ENCODE data around the gene PPP2R5C. TPM values are rescaled to one million over a fixed set of nuclear protein-coding genes. Genes with fewer than 3 reads are reported as not detected.
"Not testable (repeated sequence)": the region's sequence is repeated elsewhere in the genome, so short reads cannot be mapped to it uniquely, and the experiment has no call there.

The PPP2R5C gene
- total RNA-seq, 1 donor from 2014 or later: 60.8 TPM

GRCh38 chr14:101960225-101960624 lies 198.7 kb downstream of the PPP2R5C start:
- DNase-seq (ENCODE audit: low spot score) (no peak), ATAC-seq (no peak)

- ATAC-seq (peak; percentile 58), DNase-seq (ENCODE audit: low spot score) (peak; percentile 71)
These were observed 199.7 kb downstream of the PPP2R5C start for GRCh38 chr14:101961011-101961721.

- ATAC-seq: no peak
- DNase-seq (ENCODE audit: low spot score): no peak
These were observed 200.4 kb downstream of the PPP2R5C start for GRCh38 chr14:101961746-101962502.

GRCh38 chr14:101962503-101962874 lies 201.0 kb downstream of the PPP2R5C start:
- DNase-seq (ENCODE audit: low spot score) (peak; percentile 70), ATAC-seq (no peak)

- ATAC-seq (no peak), DNase-seq (ENCODE audit: low spot score) (no peak)
These were observed 201.5 kb downstream of the PPP2R5C start for GRCh38 chr14:101963052-101963451.

- no peak for DNase-seq (ENCODE audit: low spot score)
These were observed 202.3 kb downstream of the PPP2R5C start for GRCh38 chr14:101963656-101964296.

GRCh38 chr14:101964297-101965180 lies 203.0 kb downstream of the PPP2R5C start, which contains the start of gene DYNC1H1:
Gene DYNC1H1 (plus strand): TSS chr14:101964573. CDS start chr14:101964692, 119 bp downstream.
- peak; percentile 95 for DNase-seq (ENCODE audit: low spot score)
- peak; percentile 90 for ATAC-seq

More at GRCh38 chr14:101963656-101964296, 202.3 kb downstream of the PPP2R5C start:
- no peak for ATAC-seq

GRCh38 chr14:101965181-101965544 lies 203.7 kb downstream of the PPP2R5C start:
- ATAC-seq: peak; percentile 60
- peak; percentile 77 for DNase-seq (ENCODE audit: low spot score)

GRCh38 chr14:101965770-101966722 lies 204.5 kb downstream of the PPP2R5C start:
- no peak for ATAC-seq

GRCh38 chr14:101966742-101967141 lies 205.2 kb downstream of the PPP2R5C start:
- ATAC-seq: no peak
- no peak for DNase-seq (ENCODE audit: low spot score)

More at GRCh38 chr14:101965770-101966722, 204.5 kb downstream of the PPP2R5C start:
- no peak for DNase-seq (ENCODE audit: low spot score)

- no peak for DNase-seq (ENCODE audit: low spot score)
- no peak for ATAC-seq
These were observed 206.7 kb downstream of the PPP2R5C start for GRCh38 chr14:101968186-101968585.

GRCh38 chr14:101969481-101969880 lies 208.0 kb downstream of the PPP2R5C start:
- ATAC-seq (no peak), DNase-seq (ENCODE audit: low spot score) (no peak)

GRCh38 chr14:101970830-101971400 lies 209.4 kb downstream of the PPP2R5C start:
- peak; percentile 70 for DNase-seq (ENCODE audit: low spot score)
- ATAC-seq: peak; percentile 83

GRCh38 chr14:101971458-101971857 lies 209.9 kb downstream of the PPP2R5C start:
- DNase-seq (ENCODE audit: low spot score); ATAC-seq: not testable (repeated sequence)

- ATAC-seq (peak; percentile 96), DNase-seq (ENCODE audit: low spot score) (peak; percentile 74)
These were observed 210.8 kb downstream of the PPP2R5C start for GRCh38 chr14:101972126-101972866.

- DNase-seq (ENCODE audit: low spot score): no peak
- ATAC-seq: no peak
These were observed 211.8 kb downstream of the PPP2R5C start for GRCh38 chr14:101973356-101973755.

- DNase-seq (ENCODE audit: low spot score) (no peak), ATAC-seq (no peak)
These were observed 213.7 kb downstream of the PPP2R5C start for GRCh38 chr14:101975231-101975630.
